HG03442 (cell line): ENCODE results near the gene CNPPD1.

Experiments
- ATAC-seq: cut with Tn5 transposase; IDR thresholded peaks from one replicate; pipeline ENCODE4 v1.9.1; 2021; ENCODE audit warnings: mild to moderate bottlenecking, moderate library complexity; ENCODE audit not compliant: unreplicated experiment

CNPPD1 gene

GRCh38 chr2:219163156-219163555 is 13.6 kb downstream of the CNPPD1 start:
- ATAC-seq, result no peak

- ATAC-seq, result no peak
Observed at GRCh38 chr2:219161097-219161496, 15.6 kb downstream of the CNPPD1 start.

- ATAC-seq, result peak; percentile 81
Observed at GRCh38 chr2:219160186-219161017, 16.3 kb downstream of the CNPPD1 start, which contains the start of gene NHEJ1. TSS of gene NHEJ1 (minus strand) at chr2:219160815. CDS start at chr2:219158362, 2,453 bp downstream.

- no peak for ATAC-seq
Observed at GRCh38 chr2:219159771-219160185, 16.9 kb downstream of the CNPPD1 start.

GRCh38 chr2:219158586-219158985 is 18.1 kb downstream of the CNPPD1 start:
- no peak for ATAC-seq

GRCh38 chr2:219158025-219158424 is 18.7 kb downstream of the CNPPD1 start:
- ATAC-seq, result no peak

- ATAC-seq, result no peak
Observed at GRCh38 chr2:219157396-219157795, 19.3 kb downstream of the CNPPD1 start.

- ATAC-seq, result no peak
Observed at GRCh38 chr2:219155054-219155644, 21.6 kb downstream of the CNPPD1 start.

- ATAC-seq, result no peak
Observed at GRCh38 chr2:219149667-219150066, 27.1 kb downstream of the CNPPD1 start.

- no peak for ATAC-seq
Observed at GRCh38 chr2:219142329-219142728, 34.4 kb downstream of the CNPPD1 start.

GRCh38 chr2:219140722-219141121 is 36.0 kb downstream of the CNPPD1 start:
- no peak for ATAC-seq

GRCh38 chr2:219133976-219134375 is 42.7 kb downstream of the CNPPD1 start:
- ATAC-seq, result no peak

- no peak for ATAC-seq
Observed at GRCh38 chr2:219131744-219132143, 45.0 kb downstream of the CNPPD1 start.

- no peak for ATAC-seq
Observed at GRCh38 chr2:219131327-219131726, 45.4 kb downstream of the CNPPD1 start.

- ATAC-seq, result no peak
Observed at GRCh38 chr2:219129589-219129988, 47.1 kb downstream of the CNPPD1 start.

GRCh38 chr2:219128396-219128795 is 48.3 kb downstream of the CNPPD1 start:
- ATAC-seq, result no peak

GRCh38 chr2:219127037-219127635 is 49.6 kb downstream of the CNPPD1 start:
- ATAC-seq, result no peak

GRCh38 chr2:219126555-219126954 is 50.2 kb downstream of the CNPPD1 start:
- no peak for ATAC-seq

- no peak for ATAC-seq
Observed at GRCh38 chr2:219125886-219126270, 50.8 kb downstream of the CNPPD1 start.

- no peak for ATAC-seq
Observed at GRCh38 chr2:219125225-219125885, 51.4 kb downstream of the CNPPD1 start.

- ATAC-seq, result no peak
Observed at GRCh38 chr2:219124381-219125110, 52.2 kb downstream of the CNPPD1 start.
